ENCODE results near the gene PLXNA4.

DNA sequence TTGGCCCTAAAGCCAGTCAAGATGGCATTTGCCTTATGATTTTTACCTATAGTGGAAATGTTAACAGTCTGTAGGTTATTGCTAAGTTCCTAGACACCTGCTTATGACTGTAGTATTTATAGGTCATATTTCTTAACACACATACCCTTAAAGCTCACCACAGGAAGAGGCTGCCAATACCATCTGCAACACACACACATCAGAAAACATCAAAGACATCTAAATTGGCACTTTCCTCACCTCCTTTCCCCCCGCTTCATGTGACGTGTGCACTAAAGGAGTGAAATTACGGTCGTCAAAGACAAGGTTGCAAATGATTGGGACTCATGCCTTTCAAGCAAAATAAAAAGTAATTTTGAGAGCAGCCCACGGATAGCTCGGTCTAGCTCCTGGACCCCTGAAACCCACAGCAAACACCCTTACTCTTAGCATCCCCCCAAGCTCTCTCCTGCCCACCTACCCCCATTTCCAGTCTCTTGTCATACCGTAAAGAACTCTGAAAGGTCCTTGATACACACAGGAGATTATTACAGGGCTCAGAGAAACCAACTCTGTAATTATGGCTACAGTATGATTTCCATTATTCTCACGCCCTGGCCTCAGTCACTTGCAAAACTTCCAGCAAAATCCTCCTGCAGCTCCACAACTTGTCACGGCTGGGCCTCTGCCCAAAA lies 90.5 kb downstream of the PLXNA4 start:
- TF ChIP-seq CTCF (IDR thresholded peaks at IDR 0.05 in 2 of 3, conservative IDR thresholded peaks at IDR 0.05 in 1 of 3; ENCODE audit: insufficient read depth in 2 of 3, low read depth in 1 of 3, low read length in 3 of 3): no peak
- no peak for TF ChIP-seq REST (IDR thresholded peaks at IDR 0.05; ENCODE audit: borderline replicate concordance)
- TF ChIP-seq REST (CRISPR knock-in tag; IDR thresholded peaks at IDR 0.05; ENCODE audit: low read depth): no peak
- TF ChIP-seq SMARCA4 (IDR thresholded peaks at IDR 0.05): no peak
- TF ChIP-seq, protein P1, sequence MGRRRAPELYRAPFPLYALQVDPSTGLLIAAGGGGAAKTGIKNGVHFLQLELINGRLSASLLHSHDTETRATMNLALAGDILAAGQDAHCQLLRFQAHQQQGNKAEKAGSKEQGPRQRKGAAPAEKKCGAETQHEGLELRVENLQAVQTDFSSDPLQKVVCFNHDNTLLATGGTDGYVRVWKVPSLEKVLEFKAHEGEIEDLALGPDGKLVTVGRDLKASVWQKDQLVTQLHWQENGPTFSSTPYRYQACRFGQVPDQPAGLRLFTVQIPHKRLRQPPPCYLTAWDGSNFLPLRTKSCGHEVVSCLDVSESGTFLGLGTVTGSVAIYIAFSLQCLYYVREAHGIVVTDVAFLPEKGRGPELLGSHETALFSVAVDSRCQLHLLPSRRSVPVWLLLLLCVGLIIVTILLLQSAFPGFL (CRISPR knock-in tag; IDR thresholded peaks at IDR 0.05): no peak
- no peak for TF ChIP-seq ZFP36 (IDR thresholded peaks at IDR 0.05; ENCODE audit: low read depth, low read length, partially characterized antibody)
- no peak for TF ChIP-seq DACH1 (IDR thresholded peaks at IDR 0.05; ENCODE audit: partially characterized antibody)
- TF ChIP-seq YY1 (IDR thresholded peaks at IDR 0.05; ENCODE audit: borderline replicate concordance in 1 of 3, control insufficient read depth in 1 of 3, extremely low read depth in 1 of 3, insufficient read depth in 3 of 3, insufficient read length in 1 of 3, insufficient replicate concordance in 2 of 3, low read depth in 1 of 3, low read length in 2 of 3): no peak
- TF ChIP-seq RCOR1 (IDR thresholded peaks at IDR 0.05; ENCODE audit: borderline replicate concordance in 1 of 2, low read depth in 2 of 2, low read length in 2 of 2): no peak
